GM19455 (cell line): ENCODE results near the gene ELANE.

Experiments used
- ATAC-seq: cut with Tn5 transposase; IDR thresholded peaks from one replicate; pipeline ENCODE4 v1.9.1; 2021; ENCODE audit not compliant: unreplicated experiment

ELANE gene

GRCh38 chr19:896434-896833 is 44.3 kb downstream of the ELANE start:
- no peak for ATAC-seq

- ATAC-seq: no peak
Measured at GRCh38 chr19:896999-897398, 44.9 kb downstream of the ELANE start.

- no peak for ATAC-seq
Measured at GRCh38 chr19:897442-898039, 45.4 kb downstream of the ELANE start.

- ATAC-seq: no peak
Measured at GRCh38 chr19:898663-899062, 46.6 kb downstream of the ELANE start.

- no peak for ATAC-seq
Measured at GRCh38 chr19:899336-900042, 47.4 kb downstream of the ELANE start.

- ATAC-seq: no peak
Measured at GRCh38 chr19:900043-900301, 47.9 kb downstream of the ELANE start.

- no peak for ATAC-seq
Measured at GRCh38 chr19:900302-901111, 48.4 kb downstream of the ELANE start.

- no peak for ATAC-seq
Measured at GRCh38 chr19:901216-902092, 49.4 kb downstream of the ELANE start.

- ATAC-seq: no peak
Measured at GRCh38 chr19:902093-902370, 49.9 kb downstream of the ELANE start.

- ATAC-seq: no peak
Measured at GRCh38 chr19:902446-903226, 50.5 kb downstream of the ELANE start.

GRCh38 chr19:903266-903797 is 51.2 kb downstream of the ELANE start:
- ATAC-seq: no peak

GRCh38 chr19:904545-904944 is 52.4 kb downstream of the ELANE start:
- no peak for ATAC-seq
